NCI-H187 (cell line): Measurements from ENCODE around the gene GRIK2.
"Not testable (repeated sequence)": the region's sequence is repeated elsewhere in the genome, so short reads cannot be mapped to it uniquely, and the experiment has no call there.

Source experiments
- DNase-seq, 2 experiments: peaks; one replicate each; lab custom pipeline; 2025; lab: John Stamatoyannopoulos, UW

Gene GRIK2

GRCh38 chr6:101393251-101393828 is at the start of gene GRIK2:
GRIK2 (plus strand) TSS chr6:101393708.
- peak; percentile 19 to 29 for DNase-seq

- no peak for DNase-seq
These were observed 48.6 kb upstream of the GRIK2 start for GRCh38 chr6:101344885-101345284.

DNA sequence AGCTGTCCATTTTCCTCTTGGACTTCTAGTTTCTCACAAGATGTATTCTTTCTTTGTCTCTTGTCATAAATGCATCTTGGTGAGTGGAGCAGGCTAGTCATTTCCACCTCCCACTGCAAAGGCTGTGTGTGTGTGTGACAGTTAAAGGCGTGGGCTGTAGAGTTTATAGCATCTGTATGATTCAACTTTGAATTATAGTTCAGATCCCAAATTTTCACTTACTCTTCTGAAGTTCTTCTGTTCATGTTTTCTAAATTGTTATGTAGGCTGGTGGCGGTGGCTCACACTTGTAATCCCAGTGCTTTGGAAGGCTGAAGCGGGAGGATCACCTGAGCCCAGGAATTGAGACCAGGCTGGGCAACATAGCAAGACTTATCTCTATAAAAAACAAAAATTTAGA is 44.7 kb upstream of the GRIK2 start:
- no peak for DNase-seq

DNA sequence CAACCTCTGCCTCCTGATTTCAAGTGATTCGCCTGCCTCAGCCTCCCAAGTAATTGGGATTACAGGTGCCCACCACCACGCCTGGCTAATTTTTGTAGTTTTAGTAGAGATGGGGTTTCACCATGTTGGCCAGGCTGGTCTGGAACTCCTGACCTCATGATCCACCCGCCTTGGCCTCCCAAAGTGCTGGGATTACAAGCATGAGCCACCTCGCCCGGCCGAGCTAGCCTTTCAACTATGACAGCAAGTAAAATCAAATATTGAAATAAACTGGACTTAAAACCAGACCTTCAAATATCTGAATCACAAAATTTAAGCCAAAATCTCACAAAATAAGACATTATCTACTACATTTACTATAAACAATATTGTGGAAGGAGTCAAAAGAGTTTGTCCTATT is 42.9 kb upstream of the GRIK2 start:
- not testable (repeated sequence) for DNase-seq

GRCh38 chr6:101351173-101351572 is 42.3 kb upstream of the GRIK2 start:
- DNase-seq: no peak

DNA sequence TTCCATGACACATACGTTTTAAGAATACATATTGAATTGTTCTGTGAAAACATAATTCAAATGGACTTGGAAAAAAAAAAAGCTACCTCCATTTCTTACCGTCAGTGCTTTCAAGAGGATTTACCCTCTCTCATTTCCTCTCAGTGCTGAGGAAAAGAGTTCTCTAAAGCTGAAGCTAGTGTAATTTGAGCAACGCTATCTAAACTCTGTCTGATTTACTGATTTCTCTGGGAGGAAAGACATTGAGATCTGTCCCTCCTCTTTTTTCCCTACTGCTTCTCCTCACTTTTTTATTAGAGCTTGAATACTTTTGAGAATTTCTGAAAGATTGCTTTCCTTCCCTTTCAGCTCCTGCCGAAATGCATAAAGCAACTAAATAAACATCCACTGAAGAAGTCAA is 41.2 kb upstream of the GRIK2 start:
- DNase-seq: no peak

DNA sequence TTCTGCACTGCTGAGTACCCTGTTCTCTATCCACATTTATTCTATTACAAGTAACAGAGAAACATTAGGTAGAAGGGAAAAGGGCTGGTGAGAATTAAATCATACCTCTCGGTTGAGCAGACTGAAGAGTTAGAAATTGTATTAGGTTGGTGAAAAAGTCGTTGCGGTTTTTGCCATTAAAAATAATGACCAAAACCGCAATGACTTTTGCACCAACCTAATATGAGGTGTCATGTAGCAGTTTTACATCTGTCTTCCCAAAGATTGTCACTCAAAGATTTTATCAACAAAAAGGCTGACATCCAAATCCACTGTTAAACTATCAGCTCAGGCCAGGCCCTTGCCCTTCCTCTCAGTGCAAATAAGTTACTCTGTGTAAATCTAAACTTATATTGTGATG is 28.3 kb upstream of the GRIK2 start:
- DNase-seq: no peak

- no peak for DNase-seq
These were observed 13.6 kb upstream of the GRIK2 start for GRCh38 chr6:101379926-101380325.

- DNase-seq: no peak
These were observed 12.4 kb upstream of the GRIK2 start for GRCh38 chr6:101380897-101381630.

GRCh38 chr6:101383747-101384146 is 9.8 kb upstream of the GRIK2 start:
- DNase-seq: not testable (repeated sequence)

DNA sequence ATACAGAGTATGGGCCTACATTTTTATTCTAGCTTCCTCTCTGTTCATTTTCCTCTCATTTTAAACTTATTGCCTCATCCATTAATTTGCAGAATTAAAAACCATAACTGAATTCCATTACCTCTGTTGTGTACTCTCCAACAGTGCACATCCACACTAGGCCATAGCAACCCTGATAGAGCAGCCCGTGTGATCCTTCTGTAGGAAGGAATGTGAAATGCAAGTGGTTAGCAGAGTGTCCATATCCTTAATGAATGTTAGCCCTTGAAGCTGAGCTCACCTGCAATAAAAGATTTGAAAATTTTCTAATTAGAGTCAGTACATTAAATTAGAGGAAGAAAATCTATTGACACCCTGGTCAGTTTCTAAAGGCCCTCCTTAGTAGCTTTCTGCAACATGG is 6.5 kb upstream of the GRIK2 start:
- DNase-seq: no peak

DNA sequence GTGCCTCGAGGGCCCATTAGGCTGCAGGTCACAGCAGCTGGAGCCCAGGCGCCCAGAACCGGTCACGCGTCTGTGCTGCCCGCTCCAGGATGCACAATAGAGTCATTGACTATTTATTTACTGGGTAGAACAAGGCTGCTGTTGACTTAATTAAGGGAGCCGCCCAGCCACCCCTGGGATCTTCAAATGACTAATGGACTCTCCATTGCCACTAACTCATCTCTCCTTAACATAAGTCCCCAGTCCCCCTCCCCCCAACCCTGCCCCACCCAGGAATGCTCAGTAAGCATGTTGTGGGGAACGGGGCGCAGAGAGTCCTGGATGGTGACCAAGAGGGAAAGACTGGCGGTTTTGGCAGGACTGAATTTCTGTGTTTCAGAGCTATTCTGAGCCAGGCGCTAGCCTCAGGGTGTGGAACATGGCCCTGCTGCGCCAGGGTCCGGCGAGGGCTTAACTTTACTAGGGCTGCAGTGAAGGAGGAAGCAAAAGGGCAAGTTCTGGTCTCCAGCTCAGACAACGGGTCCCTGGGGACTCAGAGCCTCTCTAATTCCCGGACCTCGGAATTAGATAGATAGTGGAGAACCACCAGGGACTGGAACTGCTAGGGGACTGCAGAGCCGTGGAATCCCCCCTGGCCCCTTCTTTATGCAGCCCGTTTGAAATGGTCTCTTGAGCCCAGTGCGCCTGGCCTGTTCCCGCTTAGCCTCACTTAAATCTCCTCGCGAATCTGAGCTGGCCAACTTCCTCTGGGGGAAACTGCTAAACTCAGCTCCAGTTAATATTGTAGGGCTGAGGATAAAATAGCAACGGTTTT is 1.5 kb upstream of the GRIK2 start:
- DNase-seq: no peak

- DNase-seq: no peak
These were observed 800 bp upstream of the GRIK2 start for GRCh38 chr6:101392586-101393230.

GRCh38 chr6:101393829-101394251 is 332 bp downstream of the GRIK2 start:
- no peak for DNase-seq

DNA sequence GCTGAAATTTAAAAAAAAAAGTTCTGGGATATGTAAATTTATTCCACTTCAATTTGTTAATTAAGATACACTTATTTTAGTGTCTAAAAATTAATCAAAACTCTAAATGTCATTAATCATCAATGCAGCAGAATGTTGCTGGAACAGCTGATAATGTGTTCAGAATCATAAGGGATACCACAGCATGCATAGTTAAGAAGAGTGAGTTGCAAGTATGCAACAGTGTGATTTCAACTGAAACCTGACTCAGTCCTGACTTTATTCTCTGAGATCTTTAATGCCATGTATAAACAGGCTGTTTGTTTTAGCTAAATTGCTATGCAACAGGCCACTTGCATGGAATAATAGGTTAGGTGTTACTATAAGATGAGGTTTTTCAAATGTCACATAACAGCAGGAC is 1.4 kb downstream of the GRIK2 start:
- no peak for DNase-seq

GRCh38 chr6:101395345-101395744 is 1.8 kb downstream of the GRIK2 start:
- DNase-seq: no peak

- no peak for DNase-seq
These were observed 3.2 kb downstream of the GRIK2 start for GRCh38 chr6:101396548-101397173.

- peak in 1 of 2 experiments; percentile 48 for DNase-seq
These were observed 3.7 kb downstream of the GRIK2 start for GRCh38 chr6:101397199-101397598.

- DNase-seq: no peak
These were observed 5.5 kb downstream of the GRIK2 start for GRCh38 chr6:101398716-101399615.

DNA sequence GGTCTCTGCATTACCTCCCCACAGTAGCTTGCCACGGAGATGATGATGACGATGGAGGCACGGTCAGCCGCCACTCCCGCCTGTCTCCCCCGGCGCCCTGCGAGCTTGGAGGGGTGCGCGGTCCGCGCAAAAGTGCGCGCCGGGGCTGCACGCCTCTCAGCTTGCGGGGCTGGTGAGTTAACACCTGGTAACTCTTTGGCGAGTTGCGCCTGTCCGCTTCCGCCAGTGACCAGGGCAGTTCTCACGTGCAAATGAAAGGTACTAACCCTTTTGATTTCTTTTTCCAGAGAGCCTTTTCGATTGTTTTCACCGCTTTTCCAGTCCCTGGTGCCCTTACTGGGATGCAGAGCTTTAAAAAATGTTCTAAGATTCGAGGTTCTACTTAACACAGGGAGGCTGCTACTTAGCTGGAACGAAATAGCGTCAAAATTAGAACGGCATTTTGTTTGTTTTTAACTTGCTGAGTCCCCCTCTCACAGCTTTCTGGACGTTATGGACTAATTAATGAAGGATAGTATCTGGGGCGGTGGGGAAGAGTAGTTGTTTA is 6.2 kb downstream of the GRIK2 start:
- no peak for DNase-seq
